GM18520 (cell line): ENCODE data around the gene ZNF722.
"Not testable (repeated sequence)": the region's sequence is repeated elsewhere in the genome, so short reads cannot be mapped to it uniquely, and the experiment has no call there.

Experiments used
- ATAC-seq: cut with Tn5 transposase; IDR thresholded peaks from one replicate; pipeline ENCODE4 v1.9.1; 2021; ENCODE audit not compliant: unreplicated experiment

The ZNF722 gene

DNA sequence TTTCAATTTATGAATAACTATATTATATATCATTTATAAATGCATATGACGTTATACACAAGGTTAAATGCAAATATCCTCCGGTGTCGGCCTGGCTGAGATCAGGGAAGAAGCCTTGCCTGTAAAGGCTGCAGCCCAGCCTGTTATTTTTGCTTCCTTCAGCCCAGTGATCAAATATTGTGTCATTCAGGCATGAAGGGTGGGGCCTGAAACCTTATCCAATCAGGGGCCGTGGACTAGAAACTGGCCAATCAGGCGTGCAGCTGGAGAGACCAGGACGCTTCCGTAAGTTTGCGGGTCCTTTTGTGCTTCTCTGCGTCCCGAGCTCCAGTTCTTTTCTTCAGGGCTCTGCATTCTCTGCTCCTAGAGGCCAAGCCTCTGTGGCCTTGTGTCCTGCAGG lies at the start of gene ZNF722:
TSS of gene ZNF722 (plus strand) at position 301 of the 400 bp plus-strand sequence. CDS start 113 bp downstream, outside the sequence.
- no peak for ATAC-seq

DNA sequence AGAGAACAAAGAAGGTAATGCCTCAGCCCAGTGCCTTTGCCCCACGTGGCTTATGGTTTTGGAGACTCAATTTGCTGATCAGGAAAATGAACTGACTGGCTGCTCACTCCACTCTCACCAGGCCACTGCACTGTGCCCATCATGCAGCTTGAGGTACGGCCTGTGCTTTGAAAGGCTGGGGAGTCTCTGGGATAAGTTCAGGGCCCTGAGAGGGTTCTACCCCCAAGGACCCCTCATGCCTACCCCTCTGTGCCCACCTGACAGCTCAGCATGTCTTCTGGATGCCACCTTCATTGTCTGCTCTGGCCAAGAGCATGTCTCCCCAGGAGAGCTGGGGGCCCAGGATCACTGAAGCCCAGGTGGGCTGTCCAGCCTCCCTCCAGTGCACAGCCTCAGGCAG lies 45.5 kb upstream of the ZNF722 start:
- ATAC-seq, result no peak

DNA sequence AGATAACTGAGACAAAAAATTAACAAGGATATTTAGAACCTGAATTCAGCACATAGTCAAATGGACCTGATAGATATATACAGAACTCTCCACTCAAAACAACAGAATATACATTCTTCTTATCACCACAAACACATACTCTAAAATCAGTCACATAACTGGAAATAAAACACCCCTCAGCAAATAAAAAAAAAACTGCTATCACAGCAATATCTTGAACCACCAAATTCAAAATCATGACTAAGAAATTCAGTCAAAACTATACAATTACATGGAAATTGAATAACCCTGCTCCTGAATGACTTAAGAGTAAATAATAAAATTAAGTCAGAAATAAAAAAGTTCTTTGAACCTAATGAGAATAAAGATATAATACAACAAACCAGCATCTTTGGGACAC lies 30.0 kb upstream of the ZNF722 start:
- ATAC-seq, result no peak

DNA sequence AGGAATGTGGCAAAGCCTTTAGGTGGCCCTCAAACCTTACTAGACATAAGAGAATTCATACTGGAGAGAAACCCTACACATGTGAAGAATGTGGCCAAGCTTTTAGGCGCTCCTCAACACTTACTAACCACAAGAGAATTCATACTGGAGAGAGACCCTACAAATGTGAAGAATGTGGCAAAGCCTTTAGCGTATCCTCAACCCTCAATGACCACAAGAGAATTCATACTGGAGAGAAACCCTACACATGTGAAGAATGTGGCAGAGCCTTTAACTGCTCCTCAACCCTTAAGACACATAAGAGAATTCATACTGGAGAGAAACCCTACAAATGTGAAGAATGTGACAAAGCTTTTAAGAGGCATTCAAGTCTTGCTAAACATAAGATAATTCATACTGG lies 16.8 kb downstream of the ZNF722 start:
- not testable (repeated sequence) for ATAC-seq

DNA sequence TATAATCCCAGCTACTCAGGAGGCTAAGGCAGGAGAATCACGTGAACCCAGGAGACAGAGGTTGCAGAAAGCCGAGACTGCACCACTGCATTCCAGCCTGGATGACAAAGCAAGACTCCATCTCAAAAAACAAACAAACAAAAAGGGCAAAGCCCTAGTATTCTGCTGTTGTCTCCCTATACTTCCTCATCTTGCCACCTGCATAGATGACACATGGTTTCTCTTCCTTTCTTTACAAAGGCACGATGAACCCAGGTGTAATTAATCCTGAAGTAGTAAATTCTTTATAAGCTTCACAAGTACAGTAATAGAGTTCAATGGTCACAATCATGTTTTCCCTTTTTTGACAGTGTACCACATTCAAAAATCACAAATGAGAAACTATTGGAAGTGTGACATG lies 36.7 kb downstream of the ZNF722 start:
- no peak for ATAC-seq

DNA sequence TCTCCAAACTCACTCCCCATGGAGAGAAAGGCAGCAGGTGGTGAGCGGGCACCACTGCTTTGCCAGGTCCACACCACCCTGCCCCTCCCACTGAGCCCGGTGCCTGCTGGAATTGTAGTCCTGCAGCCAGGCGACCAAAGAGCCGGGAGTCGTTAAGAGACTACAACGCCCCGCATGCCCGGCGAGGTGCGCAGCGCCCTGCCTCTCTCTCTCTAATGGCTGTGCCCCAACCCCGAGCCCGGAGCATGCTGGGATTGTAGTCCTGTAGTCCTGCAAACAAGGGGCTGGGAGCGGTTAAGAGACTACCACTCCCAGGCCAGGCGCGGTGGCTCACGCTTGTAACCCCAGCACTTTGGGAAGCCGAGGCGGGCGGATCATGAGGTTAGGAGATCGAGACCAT lies 38.4 kb downstream of the ZNF722 start:
- no peak for ATAC-seq

DNA sequence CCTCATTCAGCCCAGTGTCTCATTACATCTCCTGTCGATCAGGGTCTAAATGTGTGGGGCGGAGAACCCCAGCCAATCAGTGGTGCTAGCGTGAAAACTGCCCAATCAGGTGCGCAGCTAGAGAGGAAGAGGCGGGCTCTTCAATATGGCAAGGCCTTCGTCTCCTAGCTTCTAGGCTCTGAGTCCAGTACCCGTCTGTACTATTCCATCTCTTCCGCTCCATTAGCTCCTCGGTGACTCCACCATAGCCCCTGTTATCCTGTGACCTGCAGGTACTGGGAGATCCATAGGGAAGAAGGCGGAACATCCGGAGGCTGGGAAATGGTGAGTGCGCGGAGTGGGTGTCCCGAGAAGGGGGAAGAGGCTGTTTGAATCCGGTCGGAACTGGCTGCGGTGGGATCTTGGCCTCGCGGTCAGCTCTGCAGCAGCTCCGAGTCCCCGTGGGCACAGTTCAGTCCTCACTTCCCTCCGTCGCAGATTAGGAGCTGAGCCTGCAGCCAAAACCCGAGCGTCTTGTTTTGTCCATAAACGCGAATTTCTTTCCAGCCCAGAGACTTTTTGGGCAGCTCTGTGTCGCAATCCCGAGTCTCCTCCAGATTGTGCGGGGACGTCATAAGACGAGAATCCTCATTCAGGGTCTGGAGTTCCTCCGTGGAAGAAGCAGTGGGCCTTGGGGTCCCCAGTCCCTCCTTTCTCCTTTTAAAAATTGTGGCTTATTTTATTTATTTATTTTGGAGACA lies 46.8 kb downstream of the ZNF722 start, which contains the start of gene ZNF727:
TSS of gene ZNF727 (plus strand) at position 134 of the 740 bp plus-strand sequence. CDS start at position 322, 188 bp downstream.
- ATAC-seq, result no peak

DNA sequence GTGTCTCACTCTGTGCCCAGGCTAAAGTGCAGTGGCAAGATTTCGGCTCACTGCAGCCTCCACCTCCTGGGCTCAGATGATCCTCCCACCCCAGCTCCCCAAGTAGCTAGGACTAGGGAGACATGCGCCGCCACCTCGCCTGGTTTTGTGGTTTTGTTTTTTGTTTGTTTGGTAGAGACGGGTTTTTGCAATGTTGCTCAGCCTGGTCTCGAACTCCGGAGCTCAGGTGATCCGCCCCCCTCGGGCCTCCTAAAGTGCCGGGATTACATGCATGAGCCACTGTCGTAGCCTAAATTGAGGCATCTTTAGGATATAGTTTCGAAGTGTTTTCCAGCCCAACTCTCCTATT lies 47.4 kb downstream of the ZNF722 start:
- ATAC-seq, result no peak
